Astrocyte (in vitro differentiated cells and primary cell): ENCODE results near the gene OR4D9. TPM values are rescaled to one million over a fixed set of nuclear protein-coding genes. Genes with fewer than 3 reads are reported as not detected.

Source experiments
- DNase-seq: peaks from one replicate; pipeline ENCODE4 v3.0.0-alpha.2; 2010; ENCODE audit warnings: low read depth
- FAIRE-seq: peaks from 2 replicates; lab custom pipeline; 2011; peaks lifted over from hg19 to GRCh38; lab: Jason Lieb, UNC
- H2AFZ ChIP-seq: 2 replicates; pipeline ENCODE4 v1.6.0; 2012; ENCODE audit warnings: low read depth, low read length, inconsistent platforms
- H3K27ac ChIP-seq: 2 replicates; pipeline ENCODE4 v1.5.1; 2011; ENCODE audit warnings: low read depth, low read length, inconsistent platforms
- H3K27me3 ChIP-seq: 2 replicates; pipeline ENCODE4 v1.6.0; 2011; ENCODE audit warnings: low read length, inconsistent platforms; ENCODE audit not compliant: insufficient read depth
- H3K36me3 ChIP-seq: 2 replicates; pipeline ENCODE4 v1.5.1; 2011; ENCODE audit warnings: low read length, inconsistent platforms; ENCODE audit not compliant: insufficient read depth
- H3K4me1 ChIP-seq: 2 replicates; pipeline ENCODE4 v1.5.1; 2011; ENCODE audit warnings: low read length, inconsistent platforms; ENCODE audit not compliant: insufficient read depth
- H3K4me2 ChIP-seq: 2 replicates; pipeline ENCODE4 v1.6.0; 2012; ENCODE audit warnings: low read length, inconsistent platforms
- H3K4me3 ChIP-seq: 2 replicates; pipeline ENCODE4 v1.5.1; 2011; ENCODE audit warnings: low read depth, mild to moderate bottlenecking, low read length, inconsistent platforms; ENCODE audit not compliant: insufficient read depth
- H3K79me2 ChIP-seq: 2 replicates; pipeline ENCODE4 v1.6.0; 2012; ENCODE audit warnings: mild to moderate bottlenecking, low read length, inconsistent platforms; ENCODE audit not compliant: insufficient read depth
- H3K9ac ChIP-seq: 2 replicates; pipeline ENCODE4 v1.6.0; 2012; ENCODE audit warnings: mild to moderate bottlenecking, low read length, inconsistent platforms
- H3K9me3 ChIP-seq: 2 replicates; pipeline ENCODE4 v1.5.1; 2012; ENCODE audit warnings: low read depth, mild to moderate bottlenecking, low read length, inconsistent platforms; ENCODE audit not compliant: insufficient read depth
- H4K20me1 ChIP-seq: 2 replicates; pipeline ENCODE4 v1.6.0; 2012; ENCODE audit warnings: low read length, inconsistent platforms; ENCODE audit not compliant: insufficient read depth
- H3K27ac Mint-ChIP-seq: one replicate; pipeline ENCODE4 v1.8.0; 2021; ENCODE audit warnings: mild to moderate bottlenecking, mixed read lengths; ENCODE audit not compliant: unreplicated experiment
- H3K27me3 Mint-ChIP-seq: one replicate; pipeline ENCODE4 v1.8.0; 2021; ENCODE audit warnings: low read depth, mixed read lengths; ENCODE audit not compliant: unreplicated experiment
- H3K36me3 Mint-ChIP-seq: one replicate; pipeline ENCODE4 v1.8.0; 2021; ENCODE audit warnings: low read depth, mixed read lengths; ENCODE audit not compliant: unreplicated experiment
- H3K4me1 Mint-ChIP-seq: one replicate; pipeline ENCODE4 v1.8.0; 2021; ENCODE audit warnings: low read depth, mixed read lengths; ENCODE audit not compliant: unreplicated experiment
- H3K4me3 Mint-ChIP-seq: one replicate; pipeline ENCODE4 v1.8.0; 2021; ENCODE audit warnings: mild to moderate bottlenecking, moderate library complexity, mixed read lengths; ENCODE audit not compliant: unreplicated experiment
- H3K9me3 Mint-ChIP-seq: one replicate; pipeline ENCODE4 v1.8.0; 2021; ENCODE audit warnings: mild to moderate bottlenecking, mixed read lengths; ENCODE audit not compliant: unreplicated experiment
- EZH2 ChIP-seq: IDR thresholded peaks from 2 replicates; pipeline ENCODE4 v1.6.1; 2012; ENCODE audit warnings: mild to moderate bottlenecking, low read length, inconsistent platforms; ENCODE audit not compliant: insufficient read depth
- total RNA-seq: library from RNA; stranded (reverse); gene quantifications from 2 replicates; pipeline ENCODE4 v1.2.1, GENCODE V29; 2021
- TF ChIP-seq, protein P1 (sequence below): IDR thresholded peaks from 2 replicates; pipeline ENCODE4 v1.5.1; 2011; ENCODE audit warnings: low read depth, mild to moderate bottlenecking, inconsistent platforms, low read length, moderate library complexity; ENCODE audit not compliant: insufficient read depth

The OR4D9 gene
- total RNA-seq, 1 donor from 2014 or later, result not detected

DNA sequence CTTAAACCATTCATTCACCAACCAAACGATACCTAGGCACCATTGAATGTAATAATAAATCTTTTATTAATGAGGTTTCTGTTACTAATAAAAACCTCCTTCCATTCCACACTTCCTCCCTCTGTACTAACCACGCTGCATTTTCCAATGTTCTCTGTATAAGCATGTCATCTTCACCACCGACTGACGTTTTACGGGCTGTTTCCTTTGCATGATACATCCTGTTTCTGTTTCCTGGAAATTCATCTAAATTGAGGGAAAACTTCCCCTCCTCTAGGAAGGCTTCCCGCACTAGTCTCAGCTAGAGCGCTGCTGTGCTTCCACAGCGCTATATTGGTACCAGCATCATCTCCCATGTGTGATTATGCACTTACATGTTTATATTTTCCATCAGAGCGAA is 36.2 kb upstream of the OR4D9 start:
- Histone ChIP-seq H3K36me3 (no peaks in the 10 kb centered on the region), H3K79me2 (no peaks in the 10 kb centered on the region), H4K20me1 (no peaks in the 10 kb centered on the region), H3K4me1 (no peaks in the 10 kb centered on the region), H3K27ac (no peak overlapping the region), H3K4me2 (no peak overlapping the region), H3K9ac (no peak overlapping the region), H3K4me3 (no peak overlapping the region), H3K27me3 (no peaks in the 10 kb centered on the region), H3K9me3 (no peaks in the 10 kb centered on the region), H2AFZ (no peak overlapping the region)
- no peaks in the 10 kb centered on the region for H3K36me3 Mint-ChIP-seq
- TF ChIP-seq, protein P1, sequence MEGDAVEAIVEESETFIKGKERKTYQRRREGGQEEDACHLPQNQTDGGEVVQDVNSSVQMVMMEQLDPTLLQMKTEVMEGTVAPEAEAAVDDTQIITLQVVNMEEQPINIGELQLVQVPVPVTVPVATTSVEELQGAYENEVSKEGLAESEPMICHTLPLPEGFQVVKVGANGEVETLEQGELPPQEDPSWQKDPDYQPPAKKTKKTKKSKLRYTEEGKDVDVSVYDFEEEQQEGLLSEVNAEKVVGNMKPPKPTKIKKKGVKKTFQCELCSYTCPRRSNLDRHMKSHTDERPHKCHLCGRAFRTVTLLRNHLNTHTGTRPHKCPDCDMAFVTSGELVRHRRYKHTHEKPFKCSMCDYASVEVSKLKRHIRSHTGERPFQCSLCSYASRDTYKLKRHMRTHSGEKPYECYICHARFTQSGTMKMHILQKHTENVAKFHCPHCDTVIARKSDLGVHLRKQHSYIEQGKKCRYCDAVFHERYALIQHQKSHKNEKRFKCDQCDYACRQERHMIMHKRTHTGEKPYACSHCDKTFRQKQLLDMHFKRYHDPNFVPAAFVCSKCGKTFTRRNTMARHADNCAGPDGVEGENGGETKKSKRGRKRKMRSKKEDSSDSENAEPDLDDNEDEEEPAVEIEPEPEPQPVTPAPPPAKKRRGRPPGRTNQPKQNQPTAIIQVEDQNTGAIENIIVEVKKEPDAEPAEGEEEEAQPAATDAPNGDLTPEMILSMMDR, result no peak
- TF ChIP-seq EZH2, result no peak
- no peaks in the 10 kb centered on the region for H3K4me1 Mint-ChIP-seq
- FAIRE-seq, result no peak
- no peak overlapping the region for H3K4me3 Mint-ChIP-seq
- DNase-seq, result no peak
- H3K27me3 Mint-ChIP-seq, result peaks cover 3% of the 10 kb centered on the region
- H3K9me3 Mint-ChIP-seq, result no peaks in the 10 kb centered on the region
- no peak overlapping the region for H3K27ac Mint-ChIP-seq

DNA sequence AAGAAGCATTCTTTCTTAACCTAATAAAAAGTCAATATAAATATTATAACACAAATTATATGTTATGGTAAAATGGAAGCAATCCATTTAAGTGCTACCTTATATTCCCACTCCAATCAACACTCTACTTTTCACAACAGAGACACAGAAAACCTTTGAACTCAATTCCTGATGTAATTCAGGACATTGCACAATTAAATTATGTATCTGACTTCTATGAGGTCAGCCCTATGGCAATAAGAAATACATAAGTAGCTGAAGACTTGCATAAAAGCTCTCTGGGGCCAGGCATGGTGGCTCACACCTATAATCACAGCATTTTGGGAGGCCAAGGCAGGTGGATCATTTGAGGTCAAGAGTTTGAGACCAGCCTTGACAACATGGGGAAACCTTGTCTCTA is 31.4 kb upstream of the OR4D9 start:
- Histone ChIP-seq H3K27me3 (no peaks in the 10 kb centered on the region), H2AFZ (no peak overlapping the region), H3K9me3 (no peaks in the 10 kb centered on the region), H3K9ac (no peak overlapping the region), H3K4me3 (no peak overlapping the region), H3K27ac (no peak overlapping the region), H3K4me1 (no peaks in the 10 kb centered on the region), H3K79me2 (no peaks in the 10 kb centered on the region), H4K20me1 (no peaks in the 10 kb centered on the region), H3K4me2 (no peak overlapping the region), H3K36me3 (no peaks in the 10 kb centered on the region)
- no peak for TF ChIP-seq EZH2
- TF ChIP-seq, protein P1, result no peak
- Mint-ChIP-seq H3K27ac (no peak overlapping the region), H3K4me1 (no peaks in the 10 kb centered on the region), H3K27me3 (peaks cover 3% of the 10 kb centered on the region), H3K9me3 (no peaks in the 10 kb centered on the region), H3K36me3 (no peaks in the 10 kb centered on the region), H3K4me3 (no peak overlapping the region)
- no peak for DNase-seq
- no peak for FAIRE-seq

DNA sequence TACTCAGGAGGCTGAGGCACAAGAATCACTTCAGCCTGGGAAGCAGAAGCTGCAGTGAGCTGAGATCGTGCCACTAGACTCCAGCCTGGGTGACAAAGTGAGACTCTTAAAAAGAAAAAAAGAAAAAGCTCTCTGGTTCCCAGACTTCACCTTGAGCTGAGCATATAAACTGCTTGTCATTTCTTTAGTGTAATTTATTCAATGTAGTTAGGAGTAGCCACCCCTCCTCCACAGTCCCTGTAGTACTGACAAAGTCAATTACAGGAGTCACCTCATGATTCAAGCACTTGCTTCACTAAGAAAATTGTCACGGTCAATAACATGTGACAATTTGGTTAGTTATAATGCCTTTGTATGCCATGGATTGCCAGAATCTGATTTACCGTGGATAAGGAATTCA is 31.0 kb upstream of the OR4D9 start:
- H3K9me3 ChIP-seq, result no peaks in the 10 kb centered on the region
- no peaks in the 10 kb centered on the region for H3K4me1 Mint-ChIP-seq
- TF ChIP-seq, protein P1, result no peak
- no peak for TF ChIP-seq EZH2

More for the DNA sequence above, 31.0 kb upstream of the OR4D9 start:
- Histone ChIP-seq H3K27me3 (no peaks in the 10 kb centered on the region), H3K36me3 (no peaks in the 10 kb centered on the region), H3K4me3 (no peak overlapping the region), H3K4me2 (no peak overlapping the region), H3K27ac (no peak overlapping the region), H3K4me1 (no peaks in the 10 kb centered on the region), H3K9ac (no peak overlapping the region), H3K79me2 (no peaks in the 10 kb centered on the region), H2AFZ (no peak overlapping the region), H4K20me1 (no peaks in the 10 kb centered on the region)
- H3K27ac Mint-ChIP-seq, result no peak overlapping the region
- H3K9me3 Mint-ChIP-seq, result no peaks in the 10 kb centered on the region
- H3K36me3 Mint-ChIP-seq, result no peaks in the 10 kb centered on the region
- no peak for FAIRE-seq
- H3K4me3 Mint-ChIP-seq, result no peak overlapping the region
- H3K27me3 Mint-ChIP-seq, result peaks cover 3% of the 10 kb centered on the region
- DNase-seq, result no peak
